A549 (cell line): ENCODE results near the gene VGF. TPM values are rescaled to one million over a fixed set of nuclear protein-coding genes. Genes with fewer than 3 reads are reported as not detected.

ENCODE experiments used
- ATAC-seq, 2 experiments: fragments of 200-7000 bp in 1 of 2; fragments of >200 bp in 1 of 2; cut with Nextera tagmentation in 1 of 2; cut with Tn5 transposase in 1 of 2; 3 replicates each; pipeline versions ENCODE4 v1.8.0 to v1.9.1; 2018 to 2020; ENCODE audit warnings: mild to moderate bottlenecking in 1 of 2, moderate library complexity in 1 of 2
- CTCF ChIA-PET: fragments of 300-600 bp; sonication (Branson Sonifier 250); formaldehyde crosslinking; extraction: SDS; loops from one replicate; lab custom pipeline; 2021; ENCODE audit warnings: antibody characterized with exemption, inconsistent platforms; lab: Yijun Ruan, JAX
- POLR2A ChIA-PET: fragments of 350-600 bp; formaldehyde crosslinking; extraction: SDS; loops from one replicate; lab custom pipeline; 2021; ENCODE audit warnings: antibody characterized with exemption, inconsistent platforms; lab: Yijun Ruan, JAX
- DNase-seq, 2 experiments: peaks; one replicate each; pipeline versions ENCODE4 v3.0.0 to v3.0.0-alpha.2; 2011 to 2016; ENCODE audit warnings: low read depth in 1 of 2, low spot score in 1 of 2
- FAIRE-seq: peaks from 2 replicates; lab custom pipeline; 2011; peaks lifted over from hg19 to GRCh38; lab: Jason Lieb, UNC
- H3K27ac ChIP-seq, 2 experiments: fragments of >200 bp; sonication (Bioruptor Twin); formaldehyde crosslinking; 3 replicates each; pipeline ENCODE4 v1.5.1; 2016 to 2017
- H3K4me1 ChIP-seq: fragments of >200 bp; sonication (Bioruptor Twin); formaldehyde crosslinking; 3 replicates; pipeline ENCODE4 v1.6.1; 2016
- H3K4me2 ChIP-seq: fragments of >200 bp; sonication (Bioruptor Twin); formaldehyde crosslinking; 3 replicates; pipeline ENCODE4 v1.6.1; 2016
- H3K4me3 ChIP-seq: fragments of >200 bp; sonication (Bioruptor Twin); formaldehyde crosslinking; 3 replicates; pipeline ENCODE4 v1.5.1; 2016
- H3K9me3 ChIP-seq: fragments of >200 bp; sonication (Bioruptor Twin); formaldehyde crosslinking; 3 replicates; pipeline ENCODE4 v1.6.1; 2016
- ATOH8 ChIP-seq: fragments of 250-450 bp; sonication (Bioruptor Pico); IDR thresholded peaks from 2 replicates; pipeline ENCODE4 v1.5.0; 2020; ENCODE audit warnings: low read depth, mild to moderate bottlenecking, moderate library complexity
- BCL3 ChIP-seq: fragments of >200 bp; sonication (Bioruptor Twin); formaldehyde crosslinking; IDR thresholded peaks from 3 replicates; pipeline ENCODE4 v1.6.1; 2016
- BHLHE40 ChIP-seq: IDR thresholded peaks from 2 replicates; pipeline ENCODE4 v1.6.1; 2012; ENCODE audit warnings: low read depth, low read length, inconsistent platforms
- CEBPB ChIP-seq, 2 experiments: fragments of >200 bp in 1 of 2; sonication (Bioruptor Twin) in 1 of 2; formaldehyde crosslinking in 1 of 2; IDR thresholded peaks; 2 replicates each; pipeline ENCODE4 v1.6.1; 2012 to 2016
- CHD2 ChIP-seq: fragments of 150-350 bp; IDR thresholded peaks from 2 replicates; pipeline ENCODE4 v1.6.1; 2014; ENCODE audit warnings: low read length; ENCODE audit not compliant: partially characterized antibody
- CHD4 ChIP-seq: fragments of 200-600 bp; sonication (generic); IDR thresholded peaks from 2 replicates; pipeline ENCODE4 v1.6.1; 2016; ENCODE audit warnings: antibody characterized with exemption, mild to moderate bottlenecking, borderline replicate concordance
- CTCF ChIP-seq: fragments of >200 bp; sonication (Bioruptor Twin); formaldehyde crosslinking; IDR thresholded peaks from 3 replicates; pipeline ENCODE4 v1.5.1; 2016
- E2F6 ChIP-seq: IDR thresholded peaks from 2 replicates; pipeline ENCODE4 v1.6.1; 2012; ENCODE audit warnings: low read depth, borderline replicate concordance
- ESRRA ChIP-seq: fragments of 150-350 bp; IDR thresholded peaks from 2 replicates; pipeline ENCODE4 v1.6.1; 2014; ENCODE audit warnings: mild to moderate bottlenecking, low read length, borderline replicate concordance
- FOSB ChIP-seq: fragments of 250-450 bp; sonication (Bioruptor Pico); IDR thresholded peaks from 2 replicates; pipeline ENCODE4 v1.5.0; 2020; ENCODE audit warnings: mild to moderate bottlenecking, moderate library complexity
- FOXS1 ChIP-seq: fragments of 250-450 bp; sonication (Bioruptor Pico); IDR thresholded peaks from 2 replicates; pipeline ENCODE4 v1.5.0; 2020; ENCODE audit warnings: mild to moderate bottlenecking, moderate library complexity
- HOXA7 ChIP-seq: fragments of 250-450 bp; sonication (Bioruptor Pico); IDR thresholded peaks from 2 replicates; pipeline ENCODE4 v1.5.0; 2020; ENCODE audit warnings: mild to moderate bottlenecking, moderate library complexity
- HOXB13 ChIP-seq: fragments of 250-450 bp; sonication (Bioruptor Pico); IDR thresholded peaks from 2 replicates; pipeline ENCODE4 v1.5.0; 2020; ENCODE audit warnings: low read depth, mild to moderate bottlenecking, moderate library complexity
- JUN ChIP-seq, 2 experiments: fragments of >200 bp; sonication (Bioruptor Twin); formaldehyde crosslinking; IDR thresholded peaks; 2 replicates in 1 of 2; 3 replicates in 1 of 2; pipeline ENCODE4 v1.6.1; 2016 to 2017
- KDM5A ChIP-seq: fragments of 200-600 bp; sonication (generic); IDR thresholded peaks from 2 replicates; pipeline ENCODE4 v1.6.1; 2016; ENCODE audit warnings: antibody characterized with exemption, mild to moderate bottlenecking
- MAFK ChIP-seq: fragments of 450-650 bp; IDR thresholded peaks from 2 replicates; pipeline ENCODE4 v1.6.1; 2014; ENCODE audit not compliant: partially characterized antibody
- MAX ChIP-seq: IDR thresholded peaks from 2 replicates; pipeline ENCODE4 v1.6.1; 2012
- MYC ChIP-seq: IDR thresholded peaks from 2 replicates; pipeline ENCODE4 v1.6.1; 2012; ENCODE audit warnings: mild to moderate bottlenecking, inconsistent platforms, low read length, improper control_type of control experiment, borderline replicate concordance
- NFE2L2 ChIP-seq: fragments of 150-350 bp; conservative IDR thresholded peaks from 2 replicates; pipeline ENCODE4 v1.6.1; 2014; ENCODE audit warnings: low read length
- NR3C1 ChIP-seq: fragments of >200 bp; sonication (Bioruptor Twin); formaldehyde crosslinking; IDR thresholded peaks from 3 replicates; pipeline ENCODE4 v1.6.1; 2017
- PBX3 ChIP-seq: IDR thresholded peaks from 2 replicates; pipeline ENCODE4 v1.6.1; 2012
- PHF8 ChIP-seq: fragments of 200-600 bp; sonication (generic); IDR thresholded peaks from 2 replicates; pipeline ENCODE4 v1.6.1; 2016; ENCODE audit warnings: low read depth, mild to moderate bottlenecking, antibody characterized with exemption, moderate library complexity, borderline replicate concordance
- POLR2A ChIP-seq: IDR thresholded peaks from 2 replicates; pipeline ENCODE4 v1.6.1; 2012; ENCODE audit warnings: mild to moderate bottlenecking, low read length
- RARB ChIP-seq: fragments of 250-450 bp; sonication (Bioruptor Pico); IDR thresholded peaks from 2 replicates; pipeline ENCODE4 v1.8.0; 2021; ENCODE audit warnings: mild to moderate bottlenecking, moderate library complexity
- RCOR1 ChIP-seq: fragments of 150-350 bp; IDR thresholded peaks from 2 replicates; pipeline ENCODE4 v1.6.1; 2014; ENCODE audit warnings: antibody characterized with exemption, low read length, low read depth
- ZSCAN20 ChIP-seq: fragments of 250-450 bp; sonication (Bioruptor Pico); IDR thresholded peaks from 2 replicates; pipeline ENCODE4 v1.8.0; 2022; ENCODE audit warnings: mild to moderate bottlenecking, moderate library complexity
- WGBS: methylation state at CpG from one replicate; pipeline ENCODE4 v1.1.6; 2017; ENCODE audit errors: missing lambda C conversion rate; 5-methylcytosine and 5-hydroxymethylcytosine counted together
- polyA plus RNA-seq, 4 experiments: library from polyadenylated mRNA; depleted of rRNA in 3 of 4; stranded (reverse); fragments of >200 nt; fragmentation: RNase III in 1 of 4; extraction: RNeasy Plus Mini Kit Qiagen cat#74134 plus additional on column Dnase treatment in 1 of 4; gene quantifications; 2 replicates in 3 of 4; 3 replicates in 1 of 4; pipeline ENCODE4 v1.2.3, GENCODE V29; 2011 to 2017

The VGF gene
- polyA plus RNA-seq, 2 of the 4 experiments (the other 2 are of a cell fraction) = 0.16 to 2.7 TPM

GRCh38 chr7:101189109-101189508 is 23.7 kb upstream of the VGF start:
- TF ChIP-seq MAX (no peak), RCOR1 (no peak), MYC (no peak), CHD4 (no peak), HOXA7 (CRISPR knock-in tag) (no peak), PBX3 (no peak), CEBPB (IDR thresholded peaks at IDR 0.05) (no peak), E2F6 (no peak), KDM5A (no peak)
- H3K4me3 ChIP-seq = no peak overlapping the region
- POLR2A ChIA-PET = no interaction called here
- H3K9me3 ChIP-seq = no peaks in the 10 kb centered on the region
- FAIRE-seq (no peak), ATAC-seq (no peak), DNase-seq (no peak)
- WGBS = 57% methylated on average over 8 of the region's 8 CpGs
- no peak overlapping the region for H3K27ac ChIP-seq
- H3K4me2 ChIP-seq = no peak overlapping the region
- peaks cover 23% of the 10 kb centered on the region for H3K4me1 ChIP-seq
- CTCF ChIA-PET = interaction anchor here (4.0 to 10.7 kb wide), 3 partner anchors 13 to 46 kb away, joined by 38 to 318 read pairs (median 68); no protein-coding TSS in a partner anchor

- DNase-seq (no peak), FAIRE-seq (no peak), ATAC-seq (no peak)
- TF ChIP-seq CTCF (no peak), MAX (no peak), FOSB (CRISPR knock-in tag) (no peak), JUN (IDR thresholded peaks at IDR 0.05) (no peak), PHF8 (no peak), BCL3 (no peak), RCOR1 (no peak), BHLHE40 (no peak), CHD2 (no peak), MAFK (no peak), ZSCAN20 (CRISPR knock-in tag) (no peak), RARB (no peak), NR3C1 (no peak), HOXB13 (CRISPR knock-in tag) (no peak), NFE2L2 (no peak), ATOH8 (CRISPR knock-in tag) (no peak), FOXS1 (CRISPR knock-in tag) (no peak), POLR2A (no peak), ESRRA (no peak)
- Histone ChIP-seq H3K4me3 (no peak overlapping the region), H3K9me3 (no peaks in the 10 kb centered on the region), H3K4me2 (peak overlapping the region; percentile 11; the same call in 1 of the 3 replicates), H3K4me1 (peaks cover 19% of the 10 kb centered on the region), H3K27ac (peak overlapping the region; percentile 11 to 55; a peak in 3 of 6 replicates)
- CTCF ChIA-PET = interaction anchor here (1.0 to 10.7 kb wide), 3 partner anchors 16 to 88 kb away, joined by 3 to 318 read pairs (median 6); no protein-coding TSS in a partner anchor
- WGBS = 77% methylated on average over 4 of the region's 4 CpGs
- POLR2A ChIA-PET = interaction anchor here (0.6 to 0.8 kb wide), 5 partner anchors 9 to 774 kb away, joined by 3 to 9 read pairs (median 5); partner anchors contain the start of gene SRRT
These were observed 21.6 kb upstream of the VGF start for GRCh38 chr7:101186844-101187428.
